GM21360 (cell line): Measurements from ENCODE around the gene FRY.

Source experiments
- ATAC-seq: cut with Tn5 transposase; IDR thresholded peaks from one replicate; pipeline ENCODE4 v1.9.1; 2021; ENCODE audit warnings: mild to moderate bottlenecking, moderate library complexity; ENCODE audit not compliant: unreplicated experiment

Gene FRY

GRCh38 chr13:32253911-32254399 lies 222.4 kb downstream of the FRY start:
- ATAC-seq, result no peak

- no peak for ATAC-seq
Observed at GRCh38 chr13:32254416-32254815, 222.8 kb downstream of the FRY start.

- ATAC-seq, result no peak
Observed at GRCh38 chr13:32254916-32255723, 223.5 kb downstream of the FRY start.

- ATAC-seq, result no peak
Observed at GRCh38 chr13:32255724-32256109, 224.1 kb downstream of the FRY start.

- no peak for ATAC-seq
Observed at GRCh38 chr13:32256243-32256642, 224.7 kb downstream of the FRY start.

- ATAC-seq, result no peak
Observed at GRCh38 chr13:32257649-32258048, 226.1 kb downstream of the FRY start.

GRCh38 chr13:32259116-32259515 lies 227.5 kb downstream of the FRY start:
- no peak for ATAC-seq

- no peak for ATAC-seq
Observed at GRCh38 chr13:32261567-32261966, 230.0 kb downstream of the FRY start.

- no peak for ATAC-seq
Observed at GRCh38 chr13:32262165-32262564, 230.6 kb downstream of the FRY start.

- no peak for ATAC-seq
Observed at GRCh38 chr13:32262619-32263018, 231.0 kb downstream of the FRY start.

- no peak for ATAC-seq
Observed at GRCh38 chr13:32264407-32264806, 232.8 kb downstream of the FRY start.

- no peak for ATAC-seq
Observed at GRCh38 chr13:32265726-32266125, 234.2 kb downstream of the FRY start.

GRCh38 chr13:32266130-32266529 lies 234.6 kb downstream of the FRY start:
- ATAC-seq, result no peak

- ATAC-seq, result no peak
Observed at GRCh38 chr13:32267836-32268439, 236.4 kb downstream of the FRY start.

GRCh38 chr13:32272021-32272683 lies 240.6 kb downstream of the FRY start:
- no peak for ATAC-seq

GRCh38 chr13:32277839-32278238 lies 246.3 kb downstream of the FRY start:
- no peak for ATAC-seq

GRCh38 chr13:32278426-32278825 lies 246.9 kb downstream of the FRY start:
- no peak for ATAC-seq

- no peak for ATAC-seq
Observed at GRCh38 chr13:32281096-32281495, 249.5 kb downstream of the FRY start.

- no peak for ATAC-seq
Observed at GRCh38 chr13:32282096-32282711, 250.6 kb downstream of the FRY start.

- ATAC-seq, result no peak
Observed at GRCh38 chr13:32284927-32285632, 253.5 kb downstream of the FRY start.

GRCh38 chr13:32285633-32285965 lies 254.0 kb downstream of the FRY start:
- ATAC-seq, result no peak
